Measurements from ENCODE around the gene B3GLCT. TPM values are rescaled to one million over a fixed set of nuclear protein-coding genes. Genes with fewer than 3 reads are reported as not detected.

Gene B3GLCT
- total RNA-seq, 1 experiment from 2014 or later = 3.2 TPM

- intact Hi-C loops (cut with micrococcal nuclease) = no loop called here
- ChIA-PET CTCF (no interaction called here), POLR2A (ENCODE audit: unreplicated experiment) (no interaction called here)
- Histone ChIP-seq H3K79me2 (ENCODE audit: low read length) (no peaks in the 10 kb centered on the region), H2AFZ (ENCODE audit: low read length) (no peak overlapping the region), H3K9me2 (replicated peaks; ENCODE audit: low read length) (no peaks in the 10 kb centered on the region), H3K27me3 (ENCODE audit: low read length) (no peaks in the 10 kb centered on the region), H3K4me3 (ENCODE audit: low read length) (no peak overlapping the region), H3K36me3 (ENCODE audit: low read depth, low read length) (no peaks in the 10 kb centered on the region), H3K9ac (ENCODE audit: low read length) (no peak overlapping the region), H3K27ac (ENCODE audit: low read length) (no peak overlapping the region), H3K4me2 (ENCODE audit: low read length) (no peak overlapping the region), H3K9me3 (ENCODE audit: low read length) (no peaks in the 10 kb centered on the region), H3F3A (ENCODE audit: low read length, unreplicated experiment) (no peaks in the 10 kb centered on the region), H4K20me1 (ENCODE audit: low read length) (no peaks in the 10 kb centered on the region), H3K4me1 (ENCODE audit: insufficient read depth, low read length) (no peaks in the 10 kb centered on the region)
- ATAC-seq (no peak), DNase-seq (no peak)
- no peak for TF ChIP-seq EZH2 (IDR thresholded peaks at IDR 0.05; ENCODE audit: low read length, unreplicated experiment)
- TF ChIP-seq EZH2phosphoT487 (IDR thresholded peaks at IDR 0.05; ENCODE audit: borderline replicate concordance, low read length) = no peak
- TF ChIP-seq, protein P1, sequence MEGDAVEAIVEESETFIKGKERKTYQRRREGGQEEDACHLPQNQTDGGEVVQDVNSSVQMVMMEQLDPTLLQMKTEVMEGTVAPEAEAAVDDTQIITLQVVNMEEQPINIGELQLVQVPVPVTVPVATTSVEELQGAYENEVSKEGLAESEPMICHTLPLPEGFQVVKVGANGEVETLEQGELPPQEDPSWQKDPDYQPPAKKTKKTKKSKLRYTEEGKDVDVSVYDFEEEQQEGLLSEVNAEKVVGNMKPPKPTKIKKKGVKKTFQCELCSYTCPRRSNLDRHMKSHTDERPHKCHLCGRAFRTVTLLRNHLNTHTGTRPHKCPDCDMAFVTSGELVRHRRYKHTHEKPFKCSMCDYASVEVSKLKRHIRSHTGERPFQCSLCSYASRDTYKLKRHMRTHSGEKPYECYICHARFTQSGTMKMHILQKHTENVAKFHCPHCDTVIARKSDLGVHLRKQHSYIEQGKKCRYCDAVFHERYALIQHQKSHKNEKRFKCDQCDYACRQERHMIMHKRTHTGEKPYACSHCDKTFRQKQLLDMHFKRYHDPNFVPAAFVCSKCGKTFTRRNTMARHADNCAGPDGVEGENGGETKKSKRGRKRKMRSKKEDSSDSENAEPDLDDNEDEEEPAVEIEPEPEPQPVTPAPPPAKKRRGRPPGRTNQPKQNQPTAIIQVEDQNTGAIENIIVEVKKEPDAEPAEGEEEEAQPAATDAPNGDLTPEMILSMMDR (conservative IDR thresholded peaks at IDR 0.05; ENCODE audit: low read depth, low read length) = no peak
- no TSS peak for BruUV-seq (replicated peaks)
Measured at GRCh38 chr13:31301119-31301518, 101.3 kb downstream of the B3GLCT start.

DNA sequence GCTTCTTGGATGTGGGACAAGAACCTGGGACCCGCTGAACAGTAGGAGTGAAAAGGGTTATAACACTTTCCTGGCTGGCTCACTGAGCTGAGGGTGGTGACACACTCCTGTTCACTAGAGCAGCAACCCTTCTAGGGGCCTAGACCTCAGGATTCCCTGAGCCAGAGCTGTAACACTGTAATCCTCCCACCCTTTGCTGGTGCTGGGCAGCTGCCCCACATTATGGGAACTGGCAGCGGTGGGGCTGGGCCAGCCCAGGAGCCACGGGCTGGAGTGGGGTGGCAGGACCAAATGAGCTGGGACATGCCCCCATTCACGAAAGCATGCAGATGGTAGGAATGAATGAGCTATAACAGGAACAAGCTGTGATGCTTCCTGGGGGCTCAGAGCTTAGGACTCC, 110.6 kb downstream of the B3GLCT start:
- H3K27ac ChIP-seq (ENCODE audit: low read length) = no peak overlapping the region
- POLR2A ChIA-PET (ENCODE audit: unreplicated experiment) = no interaction called here
- H3K27me3 ChIP-seq (ENCODE audit: low read length) = no peaks in the 10 kb centered on the region
- CTCF ChIA-PET = no interaction called here
- H3K36me3 ChIP-seq (ENCODE audit: low read depth, low read length) = no peaks in the 10 kb centered on the region
- no peak overlapping the region for H2AFZ ChIP-seq (ENCODE audit: low read length)
- TF ChIP-seq EZH2phosphoT487 (IDR thresholded peaks at IDR 0.05; ENCODE audit: borderline replicate concordance, low read length) (no peak), EZH2 (IDR thresholded peaks at IDR 0.05; ENCODE audit: low read length, unreplicated experiment) (no peak)
- TF ChIP-seq, protein P1 (conservative IDR thresholded peaks at IDR 0.05; ENCODE audit: low read depth, low read length) = no peak
- H3K9me3 ChIP-seq (ENCODE audit: low read length) = no peaks in the 10 kb centered on the region
- no peaks in the 10 kb centered on the region for H3K79me2 ChIP-seq (ENCODE audit: low read length)
- no peak overlapping the region for H3K4me3 ChIP-seq (ENCODE audit: low read length)
- no peaks in the 10 kb centered on the region for H3F3A ChIP-seq (ENCODE audit: low read length, unreplicated experiment)
- intact Hi-C loops (cut with micrococcal nuclease) = no loop called here
- H4K20me1 ChIP-seq (ENCODE audit: low read length) = no peaks in the 10 kb centered on the region
- DNase-seq = no peak
- H3K4me2 ChIP-seq (ENCODE audit: low read length) = no peak overlapping the region
- no TSS peak for BruUV-seq (replicated peaks)
- H3K9me2 ChIP-seq (replicated peaks; ENCODE audit: low read length) = no peaks in the 10 kb centered on the region
- no peaks in the 10 kb centered on the region for H3K4me1 ChIP-seq (ENCODE audit: insufficient read depth, low read length)
- H3K9ac ChIP-seq (ENCODE audit: low read length) = no peak overlapping the region
- no peak for ATAC-seq

- BruUV-seq (replicated peaks) = no TSS peak
- Histone ChIP-seq H3K4me2 (ENCODE audit: low read length) (no peak overlapping the region), H3K79me2 (ENCODE audit: low read length) (no peaks in the 10 kb centered on the region), H3K4me1 (ENCODE audit: insufficient read depth, low read length) (no peaks in the 10 kb centered on the region), H3K36me3 (ENCODE audit: low read depth, low read length) (no peaks in the 10 kb centered on the region), H3K9ac (ENCODE audit: low read length) (no peak overlapping the region), H3K27ac (ENCODE audit: low read length) (no peak overlapping the region), H3K9me3 (ENCODE audit: low read length) (no peaks in the 10 kb centered on the region), H3K27me3 (ENCODE audit: low read length) (no peaks in the 10 kb centered on the region), H3K4me3 (ENCODE audit: low read length) (no peak overlapping the region), H3K9me2 (replicated peaks; ENCODE audit: low read length) (no peaks in the 10 kb centered on the region), H2AFZ (ENCODE audit: low read length) (no peak overlapping the region), H4K20me1 (ENCODE audit: low read length) (no peaks in the 10 kb centered on the region), H3F3A (ENCODE audit: low read length, unreplicated experiment) (no peaks in the 10 kb centered on the region)
- intact Hi-C loops (cut with micrococcal nuclease) = no loop called here
- ATAC-seq (no peak), DNase-seq (no peak)
- ChIA-PET CTCF (no interaction called here), POLR2A (ENCODE audit: unreplicated experiment) (no interaction called here)
- TF ChIP-seq, protein P1 (conservative IDR thresholded peaks at IDR 0.05; ENCODE audit: low read depth, low read length) = no peak
- TF ChIP-seq EZH2phosphoT487 (IDR thresholded peaks at IDR 0.05; ENCODE audit: borderline replicate concordance, low read length) (no peak), EZH2 (IDR thresholded peaks at IDR 0.05; ENCODE audit: low read length, unreplicated experiment) (no peak)
Measured at GRCh38 chr13:31310786-31311185, 111.0 kb downstream of the B3GLCT start.

Measured in PC-3 (cell line).